Activated T-helper 17 cell treated with anti-CD3 and anti-CD28 coated beads, Interleukin-2, amount 50 U/mL, for 72 hours (primary cell): ENCODE data around the gene DCLRE1C. TPM values are rescaled to one million over a fixed set of nuclear protein-coding genes. Genes with fewer than 3 reads are reported as not detected.
A peak's percentile ranks its signal among the peaks of the same experiment; 100 is the strongest.
"Not testable (repeated sequence)": the region's sequence is repeated elsewhere in the genome, so short reads cannot be mapped to it uniquely, and the experiment has no call there.

ENCODE experiments used
- ATAC-seq: fragments of 150-1000 bp; cut with Tn5 transposase; replicated peaks from 2 replicates; pipeline ENCODE4 v1.10.0; 2021; ENCODE audit warnings: mild to moderate bottlenecking, moderate library complexity
- H3K27ac Mint-ChIP-seq: one replicate; pipeline ENCODE4 v1.8.0; 2022; ENCODE audit warnings: mixed read lengths
- H3K27me3 Mint-ChIP-seq: one replicate; pipeline ENCODE4 v1.8.0; 2022; ENCODE audit warnings: mixed read lengths
- H3K36me3 Mint-ChIP-seq: one replicate; pipeline ENCODE4 v1.8.0; 2022; ENCODE audit warnings: low read depth, mild to moderate bottlenecking, mixed read lengths
- H3K4me1 Mint-ChIP-seq: one replicate; pipeline ENCODE4 v1.8.0; 2022; ENCODE audit warnings: mixed read lengths
- H3K4me3 Mint-ChIP-seq: one replicate; pipeline ENCODE4 v1.8.0; 2022; ENCODE audit warnings: mild to moderate bottlenecking, mixed read lengths
- H3K9me3 Mint-ChIP-seq: one replicate; pipeline ENCODE4 v1.8.0; 2022; ENCODE audit warnings: mixed read lengths
- total RNA-seq, 2 donors: library from RNA; stranded (reverse); gene quantifications; one replicate each; pipeline ENCODE4 v1.2.3, GENCODE V29; 2022

Gene DCLRE1C
- total RNA-seq, 2 donors from 2014 or later: 16.5 to 20.1 TPM

GRCh38 chr10:14958872-14959220 is 5.0 kb upstream of the DCLRE1C start:
- ATAC-seq: no peak
- Mint-ChIP-seq H3K4me3 (peak overlapping the region; percentile 98), H3K9me3 (no peaks in the 10 kb centered on the region), H3K4me1 (peaks cover 9% of the 10 kb centered on the region), H3K36me3 (no peaks in the 10 kb centered on the region), H3K27ac (peak overlapping the region; percentile 98), H3K27me3 (no peaks in the 10 kb centered on the region)

GRCh38 chr10:14954934-14955333 is 1.0 kb upstream of the DCLRE1C start:
- peak overlapping the region; percentile 96 for H3K4me3 Mint-ChIP-seq
- no peaks in the 10 kb centered on the region for H3K9me3 Mint-ChIP-seq
- peaks cover 15% of the 10 kb centered on the region for H3K4me1 Mint-ChIP-seq
- no peaks in the 10 kb centered on the region for H3K27me3 Mint-ChIP-seq
- H3K36me3 Mint-ChIP-seq: peaks cover 6% of the 10 kb centered on the region
- peak overlapping the region; percentile 97 for H3K27ac Mint-ChIP-seq
- ATAC-seq: no peak

DNA sequence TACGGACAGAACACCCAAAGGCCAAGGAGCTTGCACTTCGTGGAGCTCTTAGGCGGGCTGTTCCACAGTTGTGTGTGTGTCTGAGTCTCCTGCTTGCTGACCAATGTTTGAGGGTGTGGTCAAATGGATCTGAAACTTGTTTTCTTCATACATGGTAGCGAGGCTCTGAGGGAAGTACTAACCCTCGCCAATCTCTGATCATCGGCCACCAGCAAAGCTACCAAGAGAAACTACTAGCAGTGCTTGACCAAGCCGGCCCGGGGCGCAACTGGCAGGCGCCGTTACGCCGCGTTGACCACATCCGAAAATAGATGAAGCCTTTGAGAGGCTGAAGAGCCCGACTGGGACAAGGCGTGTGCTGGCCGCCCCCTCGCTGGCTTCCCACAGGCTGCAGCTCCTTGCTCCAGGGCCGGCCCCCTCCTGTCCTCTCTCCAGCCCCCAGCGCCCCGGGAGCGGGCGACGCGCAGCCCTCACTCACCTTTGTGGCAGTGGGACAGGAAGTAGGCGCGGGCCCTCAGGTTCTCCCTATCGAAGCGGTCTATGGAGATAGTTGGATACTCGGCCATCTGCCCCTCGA is 384 bp downstream of the DCLRE1C start:
- peak overlapping the region; percentile 97 for H3K27ac Mint-ChIP-seq
- peak; percentile 57 for ATAC-seq
- H3K27me3 Mint-ChIP-seq: no peaks in the 10 kb centered on the region
- peak overlapping the region; percentile 96 for H3K4me3 Mint-ChIP-seq
- H3K9me3 Mint-ChIP-seq: no peaks in the 10 kb centered on the region
- H3K4me1 Mint-ChIP-seq: peaks cover 11% of the 10 kb centered on the region
- peaks cover 19% of the 10 kb centered on the region for H3K36me3 Mint-ChIP-seq

DNA sequence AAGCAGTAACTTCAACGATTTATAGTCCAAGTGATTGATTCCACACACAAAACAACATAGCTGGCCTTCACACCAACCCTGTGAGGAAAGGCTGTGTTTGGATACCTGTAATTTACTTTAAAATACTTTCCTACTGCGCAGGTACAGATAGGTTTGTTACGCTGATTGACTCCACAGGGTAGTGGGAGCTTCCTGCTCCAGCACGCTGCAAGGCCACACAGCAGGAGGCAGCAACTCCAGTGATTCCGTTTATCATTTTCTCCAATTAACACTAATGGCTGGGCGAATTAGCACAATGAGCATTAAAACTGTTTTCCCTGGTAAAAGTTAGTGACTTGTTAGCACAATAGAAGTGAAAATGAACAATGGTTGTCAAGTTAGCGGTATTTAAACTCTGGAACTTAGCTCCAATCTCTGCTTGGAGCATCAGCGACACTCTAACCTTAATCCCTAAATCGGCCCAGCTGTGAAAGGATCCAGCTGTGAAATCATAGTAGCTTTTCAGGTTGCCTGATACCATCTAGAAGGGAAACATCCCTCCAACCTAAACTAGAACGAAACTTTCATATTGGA is 959 bp downstream of the DCLRE1C start:
- H3K27ac Mint-ChIP-seq: peak overlapping the region; percentile 97
- no peaks in the 10 kb centered on the region for H3K27me3 Mint-ChIP-seq
- H3K9me3 Mint-ChIP-seq: no peaks in the 10 kb centered on the region
- ATAC-seq: no peak
- peaks cover 11% of the 10 kb centered on the region for H3K4me1 Mint-ChIP-seq
- peaks cover 25% of the 10 kb centered on the region for H3K36me3 Mint-ChIP-seq
- H3K4me3 Mint-ChIP-seq: peak overlapping the region; percentile 96

- Mint-ChIP-seq H3K9me3 (no peaks in the 10 kb centered on the region), H3K27ac (no peak overlapping the region), H3K27me3 (no peaks in the 10 kb centered on the region), H3K36me3 (peaks cover 61% of the 10 kb centered on the region), H3K4me3 (no peak overlapping the region), H3K4me1 (peaks cover 11% of the 10 kb centered on the region)
- no peak for ATAC-seq
Observed at GRCh38 chr10:14949291-14949690, 4.6 kb downstream of the DCLRE1C start.

GRCh38 chr10:14947268-14947667 is 6.6 kb downstream of the DCLRE1C start:
- Mint-ChIP-seq H3K27me3 (no peaks in the 10 kb centered on the region), H3K36me3 (peaks cover 82% of the 10 kb centered on the region), H3K9me3 (no peaks in the 10 kb centered on the region), H3K4me1 (peaks cover 15% of the 10 kb centered on the region), H3K27ac (no peak overlapping the region), H3K4me3 (no peak overlapping the region)
- ATAC-seq: no peak

DNA sequence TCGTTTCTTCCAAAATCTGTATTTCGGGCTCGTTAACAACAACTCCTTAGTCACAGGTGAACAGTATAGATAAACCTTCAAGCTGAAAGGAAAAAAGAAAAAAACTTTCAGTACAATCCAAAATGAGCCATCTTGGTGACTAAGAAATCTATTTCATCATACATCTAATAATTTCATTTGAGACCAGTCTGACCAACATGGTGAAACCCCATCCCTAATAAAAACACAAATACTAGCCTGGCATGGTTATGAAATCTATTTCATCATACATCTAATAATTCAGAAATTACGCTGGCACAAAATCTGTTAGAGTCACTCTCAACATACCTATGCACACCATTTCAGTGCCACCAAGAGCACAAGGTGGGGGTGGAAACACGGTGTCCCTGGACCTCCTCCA is 8.8 kb downstream of the DCLRE1C start:
- H3K4me1 Mint-ChIP-seq: peaks cover 5% of the 10 kb centered on the region
- no peak for ATAC-seq
- H3K27me3 Mint-ChIP-seq: no peaks in the 10 kb centered on the region
- no peak overlapping the region for H3K4me3 Mint-ChIP-seq
- H3K36me3 Mint-ChIP-seq: peaks cover 86% of the 10 kb centered on the region
- H3K27ac Mint-ChIP-seq: no peak overlapping the region
- H3K9me3 Mint-ChIP-seq: no peaks in the 10 kb centered on the region

DNA sequence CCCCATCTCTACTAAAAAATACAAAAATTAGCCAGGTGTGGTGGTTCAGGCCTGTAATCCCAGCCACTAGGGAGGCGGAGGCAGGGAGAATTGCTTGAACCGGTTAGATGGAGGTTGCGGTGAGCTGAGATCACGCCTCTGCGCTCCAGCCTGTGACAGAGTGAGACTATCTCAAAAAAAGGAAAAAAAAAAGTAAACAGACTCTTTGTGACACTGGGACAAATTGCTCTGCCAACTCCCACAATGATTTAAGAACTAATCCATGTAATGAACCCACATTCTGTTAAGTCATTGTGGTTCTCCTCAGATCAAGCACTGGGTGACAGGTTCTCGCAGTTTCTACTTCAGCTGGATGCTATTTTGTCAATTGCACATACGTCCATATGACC is 11.0 kb downstream of the DCLRE1C start:
- ATAC-seq, H3K4me1 Mint-ChIP-seq, H3K4me3 Mint-ChIP-seq, H3K27me3 Mint-ChIP-seq, H3K9me3 Mint-ChIP-seq, H3K27ac Mint-ChIP-seq: not testable (repeated sequence)
- H3K36me3 Mint-ChIP-seq: peaks cover 82% of the 10 kb centered on the region

DNA sequence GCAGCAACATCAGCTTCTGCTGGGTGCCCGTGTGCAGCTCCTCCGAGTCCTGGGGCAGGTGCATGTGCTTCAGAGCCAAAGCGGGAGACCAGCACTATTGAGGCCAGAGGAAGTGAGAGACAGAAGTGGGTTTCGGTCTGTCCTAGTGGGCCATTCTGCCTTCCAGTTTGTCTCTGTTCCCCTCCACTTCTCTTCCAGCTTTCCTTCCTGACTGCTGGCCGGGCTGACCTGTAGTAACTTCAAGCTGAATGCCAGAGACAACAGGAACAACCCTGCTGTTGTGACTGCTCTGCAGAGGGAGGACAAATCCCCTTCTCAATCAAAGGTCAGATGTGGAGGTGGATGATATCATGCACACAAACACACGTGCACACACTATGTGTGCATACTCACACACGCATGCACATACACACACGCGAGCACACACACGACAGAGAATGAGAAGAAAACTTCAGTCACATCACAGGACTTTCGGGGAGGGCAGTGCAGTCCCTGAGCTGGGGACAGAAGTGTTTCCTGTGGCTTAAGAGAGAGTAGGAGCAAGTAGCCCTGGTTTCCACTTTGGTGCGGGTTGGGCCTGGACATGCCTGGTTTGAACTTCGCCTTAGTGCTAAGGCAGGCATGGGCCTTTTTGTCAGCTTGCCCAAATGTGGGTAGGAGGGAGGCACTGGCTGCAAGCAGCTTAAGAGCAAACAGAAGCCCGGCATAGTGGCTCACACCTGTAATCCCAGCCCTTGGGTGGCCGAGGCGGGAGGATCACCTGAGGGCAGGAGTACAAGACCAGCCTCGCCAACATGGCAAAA is 11.5 kb downstream of the DCLRE1C start:
- not testable (repeated sequence) for H3K4me1 Mint-ChIP-seq, H3K27ac Mint-ChIP-seq

GRCh38 chr10:14938971-14939370 is 14.9 kb downstream of the DCLRE1C start:
- H3K4me1 Mint-ChIP-seq, H3K4me3 Mint-ChIP-seq, H3K9me3 Mint-ChIP-seq, H3K27me3 Mint-ChIP-seq: not testable (repeated sequence)
- Mint-ChIP-seq H3K27ac (peak overlapping the region; percentile 50), H3K36me3 (peaks cover 81% of the 10 kb centered on the region)
- ATAC-seq: peak; percentile 97

More for the DNA sequence above, 11.5 kb downstream of the DCLRE1C start:
- H3K9me3 Mint-ChIP-seq, H3K27me3 Mint-ChIP-seq, ATAC-seq, H3K4me3 Mint-ChIP-seq: not testable (repeated sequence)
- H3K36me3 Mint-ChIP-seq: peaks cover 81% of the 10 kb centered on the region

- Mint-ChIP-seq H3K36me3 (peaks cover 85% of the 10 kb centered on the region), H3K9me3 (no peaks in the 10 kb centered on the region), H3K27me3 (no peaks in the 10 kb centered on the region), H3K4me3 (no peak overlapping the region), H3K27ac (peak overlapping the region; percentile 58), H3K4me1 (peaks cover 4% of the 10 kb centered on the region)
- ATAC-seq: no peak
Observed at GRCh38 chr10:14936584-14936983, 17.3 kb downstream of the DCLRE1C start.

DNA sequence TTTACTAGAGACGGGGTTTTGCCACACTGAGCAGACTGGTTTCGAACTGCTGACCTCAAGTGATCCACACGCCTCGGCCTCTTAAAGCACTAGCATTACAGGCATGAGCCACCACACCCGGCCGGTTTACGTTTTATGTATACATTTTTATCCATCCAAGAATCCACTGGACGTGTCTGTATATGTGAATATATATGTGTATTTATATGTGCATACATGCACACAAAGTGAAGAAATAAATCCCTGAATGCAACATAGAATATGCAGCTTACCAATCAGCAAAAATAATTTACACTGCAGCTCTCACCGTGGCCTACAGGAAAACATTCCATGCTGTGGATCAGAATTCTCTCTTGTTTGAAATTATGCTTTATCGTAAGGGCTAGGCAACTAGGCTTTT is 23.3 kb downstream of the DCLRE1C start:
- peaks cover 63% of the 10 kb centered on the region for H3K36me3 Mint-ChIP-seq
- no peaks in the 10 kb centered on the region for H3K9me3 Mint-ChIP-seq
- H3K4me3 Mint-ChIP-seq: no peak overlapping the region
- no peaks in the 10 kb centered on the region for H3K27me3 Mint-ChIP-seq
- no peak for ATAC-seq
- H3K4me1 Mint-ChIP-seq: no peaks in the 10 kb centered on the region
- no peak overlapping the region for H3K27ac Mint-ChIP-seq

DNA sequence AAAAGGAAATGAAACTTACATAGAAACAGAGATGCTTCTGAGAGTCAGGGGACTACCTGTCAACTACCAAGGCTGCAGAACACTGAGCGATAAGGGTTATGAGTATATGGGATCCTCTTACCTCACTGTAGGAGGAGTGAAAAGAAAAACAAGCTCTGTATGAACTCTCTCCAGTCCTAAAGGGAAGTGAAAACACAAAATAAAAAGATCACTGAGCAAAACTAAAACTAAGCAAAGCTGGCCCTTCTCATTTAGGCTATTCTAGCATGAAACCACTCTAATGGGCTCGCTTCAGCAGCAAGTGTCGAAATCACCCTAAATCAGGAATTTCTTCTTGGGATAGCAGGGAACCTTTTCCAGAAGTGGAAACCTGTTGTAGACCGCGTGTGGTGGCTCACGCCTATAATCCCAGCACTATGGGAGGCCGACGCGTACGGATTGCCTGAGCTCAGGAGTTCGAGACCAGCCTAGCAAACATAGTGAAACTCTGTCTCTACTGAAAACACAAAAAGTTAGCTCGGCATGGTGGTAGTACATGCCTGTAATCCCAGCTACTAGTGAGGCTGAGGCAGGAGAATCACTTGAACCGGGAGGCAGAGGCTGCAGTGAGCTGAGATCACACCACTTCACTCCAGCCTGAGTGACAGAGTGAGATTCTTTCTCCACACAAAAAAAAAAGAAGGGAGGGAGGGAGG is 27.0 kb downstream of the DCLRE1C start:
- no peaks in the 10 kb centered on the region for H3K9me3 Mint-ChIP-seq
- H3K36me3 Mint-ChIP-seq: peaks cover 63% of the 10 kb centered on the region
- H3K4me3 Mint-ChIP-seq: no peak overlapping the region
- H3K4me1 Mint-ChIP-seq: peaks cover under 1% of the 10 kb centered on the region
- no peak for ATAC-seq
- no peaks in the 10 kb centered on the region for H3K27me3 Mint-ChIP-seq
- no peak overlapping the region for H3K27ac Mint-ChIP-seq

- no peak overlapping the region for H3K27ac Mint-ChIP-seq
- no peaks in the 10 kb centered on the region for H3K9me3 Mint-ChIP-seq
- H3K36me3 Mint-ChIP-seq: peaks cover 63% of the 10 kb centered on the region
- H3K27me3 Mint-ChIP-seq: no peaks in the 10 kb centered on the region
- peaks cover 5% of the 10 kb centered on the region for H3K4me1 Mint-ChIP-seq
- no peak overlapping the region for H3K4me3 Mint-ChIP-seq
- no peak for ATAC-seq
Observed at GRCh38 chr10:14926061-14926470, 27.8 kb downstream of the DCLRE1C start.

- ATAC-seq: no peak
- H3K4me1 Mint-ChIP-seq: peaks cover 5% of the 10 kb centered on the region
- no peak overlapping the region for H3K27ac Mint-ChIP-seq
- H3K36me3 Mint-ChIP-seq: peaks cover 71% of the 10 kb centered on the region
- no peaks in the 10 kb centered on the region for H3K27me3 Mint-ChIP-seq
- no peak overlapping the region for H3K4me3 Mint-ChIP-seq
- no peaks in the 10 kb centered on the region for H3K9me3 Mint-ChIP-seq
Observed at GRCh38 chr10:14925268-14925667, 28.6 kb downstream of the DCLRE1C start.
